H1 (cell line): Measurements from ENCODE around the gene PRX.
"Not testable (repeated sequence)": the region's sequence is repeated elsewhere in the genome, so short reads cannot be mapped to it uniquely, and the experiment has no call there.

Experiments used
- CEBPB ChIP-seq: IDR thresholded peaks from 2 replicates; pipeline ENCODE4 v1.6.1; 2012; ENCODE audit warnings: low read depth, low read length
- CREB1 ChIP-seq: IDR thresholded peaks from 2 replicates; pipeline ENCODE4 v1.6.1; 2012; ENCODE audit warnings: inconsistent platforms
- CTCF ChIP-seq, 3 experiments: IDR thresholded peaks; 1 replicate in 2 of 3; 2 replicates in 1 of 3; pipeline versions ENCODE4 v1.5.1 to v1.6.1; 2011; ENCODE audit warnings: low read length in 3 of 3, mild to moderate bottlenecking in 3 of 3, inconsistent platforms in 2 of 3, low read depth in 1 of 3, moderate library complexity in 1 of 3; ENCODE audit not compliant: insufficient read depth in 1 of 3; ENCODE audit errors: control extremely low read depth in 1 of 3
- GABPA ChIP-seq: IDR thresholded peaks from 2 replicates; pipeline ENCODE4 v1.6.1; 2011; ENCODE audit warnings: mild to moderate bottlenecking, low read length, moderate library complexity, borderline replicate concordance; ENCODE audit not compliant: insufficient read depth
- MAX ChIP-seq: IDR thresholded peaks from 2 replicates; pipeline ENCODE4 v1.6.1; 2012; ENCODE audit warnings: inconsistent platforms
- POLR2A ChIP-seq, 2 experiments: IDR thresholded peaks; 1 replicate in 1 of 2; 2 replicates in 1 of 2; pipeline ENCODE4 v1.6.1; 2011; ENCODE audit warnings: low read depth in 2 of 2, low read length in 2 of 2, mild to moderate bottlenecking in 2 of 2; ENCODE audit errors: control extremely low read depth in 1 of 2
- POLR2AphosphoS5 ChIP-seq: IDR thresholded peaks from 2 replicates; pipeline ENCODE4 v1.6.1; 2011; ENCODE audit warnings: low read depth, low read length
- RBBP5 ChIP-seq: IDR thresholded peaks from 2 replicates; pipeline ENCODE4 v1.7.1; 2012; ENCODE audit warnings: low read depth, mild to moderate bottlenecking, inconsistent platforms, low read length, moderate library complexity, borderline replicate concordance
- RNF2 ChIP-seq: fragments of 200-900, 300-1000 bp; sonication (generic); IDR thresholded peaks from 2 replicates; pipeline ENCODE4 v1.7.1; 2016; ENCODE audit warnings: borderline replicate concordance, low read depth, mild to moderate bottlenecking, antibody characterized with exemption, low read length; ENCODE audit not compliant: poor library complexity, severe bottlenecking; ENCODE audit errors: missing control alignments
- SUZ12 ChIP-seq: fragments of 200-600 bp; sonication (generic); IDR thresholded peaks from 2 replicates; pipeline ENCODE4 v1.6.1; 2012; ENCODE audit warnings: mild to moderate bottlenecking, inconsistent platforms, low read length, moderate library complexity, mixed read lengths
- YY1 ChIP-seq: IDR thresholded peaks from 2 replicates; pipeline ENCODE4 v1.6.1; 2011; ENCODE audit warnings: low read depth, mild to moderate bottlenecking, low read length
- TF ChIP-seq, protein P1 (sequence below): IDR thresholded peaks from 2 replicates; pipeline ENCODE4 v1.6.1; 2011; ENCODE audit warnings: low read depth, mild to moderate bottlenecking, low read length; ENCODE audit not compliant: insufficient read depth

GRCh38 chr19:40408598-40408925 is 4.6 kb downstream of the PRX start:
- TF ChIP-seq POLR2A (IDR thresholded peaks at IDR 0.05; ENCODE audit: control extremely low read depth in 1 of 2, low read depth in 2 of 2, low read length in 2 of 2); CREB1; RNF2; POLR2AphosphoS5; CTCF (IDR thresholded peaks at IDR 0.05; ENCODE audit: control extremely low read depth in 1 of 3, insufficient read depth in 1 of 3, low read depth in 1 of 3, low read length in 3 of 3); SUZ12; GABPA; YY1; CEBPB; MAX; RBBP5: not testable (repeated sequence)
- TF ChIP-seq, protein P1, sequence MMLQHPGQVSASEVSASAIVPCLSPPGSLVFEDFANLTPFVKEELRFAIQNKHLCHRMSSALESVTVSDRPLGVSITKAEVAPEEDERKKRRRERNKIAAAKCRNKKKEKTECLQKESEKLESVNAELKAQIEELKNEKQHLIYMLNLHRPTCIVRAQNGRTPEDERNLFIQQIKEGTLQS = not testable (repeated sequence)
